GM11168 (cell line): Measurements from ENCODE around the gene FALEC.

Experiments used
- in situ Hi-C: fragments of 300-500 bp; cut with MboI; formaldehyde crosslinking; loops from one replicate; pipeline ENCODE4 v1.12.0; 2022; ENCODE audit warnings: low sequenced_read_pairs; ENCODE audit not compliant: unreplicated experiment

Gene FALEC

DNA sequence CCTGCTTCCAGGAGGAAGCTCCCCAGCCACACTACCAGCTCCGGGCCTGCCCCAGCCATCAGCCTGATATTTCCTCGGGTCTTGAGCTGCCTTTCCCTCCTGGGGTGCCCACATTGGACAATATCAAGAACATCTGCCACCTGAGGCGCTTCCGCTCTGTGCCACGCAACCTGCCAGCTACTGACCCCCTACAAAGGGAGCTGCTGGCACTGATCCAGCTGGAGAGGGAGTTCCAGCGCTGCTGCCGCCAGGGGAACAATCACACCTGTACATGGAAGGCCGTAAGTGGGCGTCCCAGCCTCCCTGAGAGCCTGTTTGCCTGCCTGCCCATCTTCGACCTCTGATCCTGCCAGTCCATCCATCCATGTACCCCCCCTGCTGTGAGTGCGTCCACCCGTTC, 4.0 kb upstream of the FALEC start:
- in situ Hi-C loops, result no loop called here

DNA sequence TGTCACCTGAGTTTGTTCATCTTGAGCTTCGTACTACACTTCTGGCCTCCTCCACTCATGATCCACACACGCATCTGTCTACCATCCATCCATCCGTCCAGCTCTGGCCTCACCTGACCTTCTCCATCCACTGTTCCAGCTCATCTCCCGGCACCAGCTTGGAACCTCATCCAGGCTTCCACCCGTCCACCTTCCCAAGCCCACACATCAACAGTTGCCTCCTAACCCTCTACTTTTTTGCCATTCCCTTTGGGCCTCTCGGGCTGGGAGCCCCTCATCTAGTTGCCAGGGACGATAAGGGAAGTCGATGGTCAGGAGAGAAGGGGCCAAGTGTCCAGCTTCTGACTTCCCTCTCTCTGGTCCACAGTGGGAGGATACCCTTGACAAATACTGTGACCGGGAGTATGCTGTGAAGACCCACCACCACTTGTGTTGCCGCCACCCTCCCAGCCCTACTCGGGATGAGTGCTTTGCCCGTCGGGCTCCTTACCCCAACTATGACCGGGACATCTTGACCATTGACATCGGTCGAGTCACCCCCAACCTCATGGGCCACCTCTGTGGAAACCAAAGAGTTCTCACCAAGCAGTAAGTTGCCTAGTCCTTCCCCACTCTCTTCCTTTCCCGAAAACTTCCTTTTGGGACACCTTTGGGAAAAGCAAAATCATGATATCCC, 3.4 kb upstream of the FALEC start:
- in situ Hi-C loops, result no loop called here

GRCh38 chr1:150512846-150513245, 2.7 kb upstream of the FALEC start:
- in situ Hi-C loops, result no loop called here

DNA sequence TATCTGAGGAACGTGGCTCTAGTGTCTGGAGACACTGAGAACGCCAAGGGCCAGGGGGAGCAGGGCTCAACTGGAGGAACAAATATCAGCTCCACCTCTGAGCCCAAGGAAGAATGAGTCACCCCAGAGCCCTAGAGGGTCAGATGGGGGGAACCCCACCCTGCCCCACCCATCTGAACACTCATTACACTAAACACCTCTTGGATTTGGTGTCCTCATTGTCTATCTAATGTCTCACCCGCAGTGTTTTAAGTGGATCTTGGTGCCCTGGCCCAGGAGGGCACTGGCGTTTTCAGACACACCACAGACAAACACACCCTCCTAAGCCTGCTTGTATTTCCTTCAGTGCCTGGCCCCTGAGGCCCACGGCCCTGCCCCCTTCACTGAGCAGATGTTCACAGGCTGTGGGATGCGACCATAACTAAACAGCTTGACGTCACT, 2.2 kb upstream of the FALEC start:
- in situ Hi-C loops, result no loop called here

- in situ Hi-C loops, result no loop called here
These were observed 1.3 kb upstream of the FALEC start for GRCh38 chr1:150514260-150514659.

DNA sequence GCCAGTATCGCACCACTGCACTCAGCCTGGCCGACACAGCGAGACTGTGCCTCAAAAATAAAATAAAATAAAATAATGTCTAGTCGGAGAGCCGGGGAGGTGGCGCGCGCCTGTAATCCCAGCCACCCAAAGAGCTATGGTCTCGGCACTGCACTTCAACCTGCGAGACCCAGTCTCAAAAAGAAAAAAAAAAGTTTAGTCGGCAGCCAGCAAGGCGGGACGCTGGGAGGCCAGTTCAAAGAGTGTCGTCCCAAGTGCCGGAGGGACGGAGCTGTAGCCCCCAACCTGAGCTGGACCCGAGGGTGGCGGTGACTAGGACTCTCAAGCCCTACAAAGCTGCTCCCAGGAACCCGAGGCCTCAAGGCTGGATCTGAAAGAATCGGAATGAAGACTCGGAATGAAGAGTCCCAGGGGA, 632 bp upstream of the FALEC start:
- in situ Hi-C loops, result no loop called here

- in situ Hi-C loops, result no loop called here
These were observed 569 bp downstream of the FALEC start for GRCh38 chr1:150516050-150516591.

DNA sequence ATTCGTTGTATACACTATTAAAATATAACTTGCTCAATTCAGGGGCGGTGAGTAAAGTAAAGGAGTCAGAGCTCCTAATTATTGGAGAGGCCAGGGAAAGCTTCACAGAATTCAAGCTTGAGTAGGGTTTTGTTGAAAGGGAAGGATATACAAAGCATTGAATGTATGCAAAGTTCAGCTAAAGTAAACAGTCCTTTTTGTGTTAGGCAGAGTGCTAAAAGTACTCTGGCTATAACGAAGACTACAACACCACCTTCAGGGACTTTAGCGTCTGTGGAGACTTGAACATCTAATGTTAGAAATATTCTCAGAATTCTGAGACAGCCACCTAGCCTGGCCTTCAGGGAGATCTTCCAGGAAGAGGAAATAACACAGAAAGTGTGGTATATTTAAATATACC, 1.1 kb downstream of the FALEC start:
- in situ Hi-C loops, result no loop called here

DNA sequence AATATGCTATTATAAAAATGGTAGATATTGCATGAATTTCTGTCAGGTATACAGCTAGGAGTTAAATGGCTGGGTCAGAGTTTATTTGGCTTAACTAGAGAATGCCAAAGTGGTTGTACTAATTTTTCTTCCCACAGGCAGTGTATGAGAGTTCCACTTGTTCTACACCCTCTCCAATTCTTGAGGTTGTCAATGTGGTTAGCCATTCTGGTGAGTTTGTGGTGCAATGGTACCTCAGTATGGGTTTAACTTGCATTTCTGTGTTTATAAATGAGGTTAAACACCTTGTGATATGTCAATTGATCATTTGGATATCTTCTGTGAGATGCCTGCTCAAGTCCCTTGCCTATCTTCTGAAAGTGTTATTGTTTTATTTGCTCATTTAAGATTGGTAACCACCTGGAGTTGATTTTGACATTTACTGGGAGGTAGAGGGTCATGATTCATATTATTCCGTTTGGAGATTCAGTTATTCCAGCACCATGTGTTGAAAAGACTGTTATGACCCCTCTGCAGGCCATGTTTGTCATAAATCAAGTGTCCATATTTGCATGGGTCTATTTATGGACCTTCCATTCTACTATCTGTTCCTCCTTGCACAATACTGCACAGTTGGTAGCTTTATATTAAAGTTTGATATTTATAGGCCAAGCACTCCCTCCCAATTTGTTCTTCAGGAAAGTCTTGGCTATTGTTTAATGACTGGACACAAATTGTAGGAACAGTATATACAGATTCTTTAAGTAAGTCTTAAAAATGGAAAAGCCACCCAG, 5.8 kb downstream of the FALEC start:
- in situ Hi-C loops, result no loop called here

- in situ Hi-C loops, result no loop called here
These were observed 9.8 kb downstream of the FALEC start for GRCh38 chr1:150525348-150525747.

DNA sequence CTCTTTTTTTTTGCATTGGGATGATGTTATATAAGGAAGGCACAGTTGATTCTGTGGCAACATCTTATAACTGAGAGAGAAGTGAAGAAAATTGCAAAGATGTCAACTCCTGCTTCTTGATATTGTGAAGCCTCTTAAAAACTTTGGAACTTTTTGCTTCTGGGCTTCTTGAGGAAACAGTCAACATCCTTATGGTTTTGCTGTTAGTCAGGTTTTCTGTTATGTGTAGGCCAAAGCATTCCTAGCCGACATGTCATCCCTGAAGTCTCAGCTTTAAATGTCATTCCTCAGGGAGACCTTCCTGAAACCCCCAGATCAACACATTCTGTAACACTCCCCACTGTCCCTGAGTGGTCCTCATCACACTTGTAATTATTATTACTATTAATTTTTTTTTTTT, 12.6 kb downstream of the FALEC start:
- in situ Hi-C loops, result no loop called here

GRCh38 chr1:150529017-150529416, 13.5 kb downstream of the FALEC start:
- in situ Hi-C loops, result no loop called here

- in situ Hi-C loops, result no loop called here
These were observed 15.1 kb downstream of the FALEC start for GRCh38 chr1:150530491-150531159.

DNA sequence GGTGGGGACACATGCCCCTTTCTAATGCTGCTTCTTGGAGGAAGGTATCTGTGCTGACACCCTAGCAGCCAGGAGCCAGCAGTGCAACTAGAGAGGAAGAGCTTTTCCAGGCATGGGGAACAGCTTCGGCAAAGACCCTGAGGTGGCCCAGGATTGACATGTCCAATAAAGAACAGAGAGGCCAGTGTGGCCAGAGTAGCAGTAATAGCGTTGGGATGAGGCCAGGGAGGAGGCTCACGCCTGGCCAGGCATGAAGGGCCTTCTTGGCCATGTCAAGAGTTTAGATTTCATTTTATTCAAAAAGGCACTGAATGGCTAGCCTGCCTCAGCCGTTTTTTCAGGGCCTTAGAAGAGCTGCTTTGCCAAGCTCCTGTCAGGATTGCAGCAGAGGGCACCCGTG, 17.3 kb downstream of the FALEC start:
- in situ Hi-C loops, result no loop called here

GRCh38 chr1:150534002-150534401, 18.4 kb downstream of the FALEC start:
- in situ Hi-C loops, result no loop called here

- in situ Hi-C loops, result no loop called here
These were observed 20.1 kb downstream of the FALEC start for GRCh38 chr1:150535511-150536287.

GRCh38 chr1:150536836-150537731, 21.5 kb downstream of the FALEC start:
- in situ Hi-C loops, result no loop called here

GRCh38 chr1:150537732-150538684, 22.5 kb downstream of the FALEC start:
- in situ Hi-C loops, result no loop called here
